Measurements from ENCODE around the gene BACH1. TPM values are rescaled to one million over a fixed set of nuclear protein-coding genes. Genes with fewer than 3 reads are reported as not detected.

The BACH1 gene
- polyA plus RNA-seq, 1 experiment = 72.2 TPM

DNA sequence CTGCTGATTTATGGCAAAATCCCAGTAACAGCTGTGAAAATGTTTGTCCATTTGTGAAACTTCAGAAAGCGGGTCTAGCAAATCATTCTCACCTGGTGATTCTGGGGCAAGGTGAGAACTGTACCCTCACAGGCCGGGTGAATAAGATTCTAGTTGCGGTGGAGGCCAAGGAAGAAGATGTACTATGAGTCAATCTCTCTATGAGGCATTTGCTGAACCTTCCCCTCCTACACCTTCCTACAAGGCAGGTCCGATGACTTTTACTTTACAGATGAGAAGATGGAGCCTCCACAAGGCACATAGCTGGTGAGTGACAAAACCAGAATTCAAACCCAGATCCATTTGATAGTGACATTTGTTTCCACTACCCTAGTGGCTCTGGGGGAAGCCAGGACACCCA is 72.7 kb downstream of the BACH1 start:
- ChIA-PET CTCF (interaction anchor here (0.6 to 5.9 kb wide), 16 partner anchors 10 to 296 kb away, joined by 3 to 88 read pairs (median 4); no protein-coding TSS in a partner anchor), POLR2A (no interaction called here)
- H3K4me3 ChIP-seq (ENCODE audit: low read depth, low read length) = no peak overlapping the region
- TF ChIP-seq, protein P1, sequence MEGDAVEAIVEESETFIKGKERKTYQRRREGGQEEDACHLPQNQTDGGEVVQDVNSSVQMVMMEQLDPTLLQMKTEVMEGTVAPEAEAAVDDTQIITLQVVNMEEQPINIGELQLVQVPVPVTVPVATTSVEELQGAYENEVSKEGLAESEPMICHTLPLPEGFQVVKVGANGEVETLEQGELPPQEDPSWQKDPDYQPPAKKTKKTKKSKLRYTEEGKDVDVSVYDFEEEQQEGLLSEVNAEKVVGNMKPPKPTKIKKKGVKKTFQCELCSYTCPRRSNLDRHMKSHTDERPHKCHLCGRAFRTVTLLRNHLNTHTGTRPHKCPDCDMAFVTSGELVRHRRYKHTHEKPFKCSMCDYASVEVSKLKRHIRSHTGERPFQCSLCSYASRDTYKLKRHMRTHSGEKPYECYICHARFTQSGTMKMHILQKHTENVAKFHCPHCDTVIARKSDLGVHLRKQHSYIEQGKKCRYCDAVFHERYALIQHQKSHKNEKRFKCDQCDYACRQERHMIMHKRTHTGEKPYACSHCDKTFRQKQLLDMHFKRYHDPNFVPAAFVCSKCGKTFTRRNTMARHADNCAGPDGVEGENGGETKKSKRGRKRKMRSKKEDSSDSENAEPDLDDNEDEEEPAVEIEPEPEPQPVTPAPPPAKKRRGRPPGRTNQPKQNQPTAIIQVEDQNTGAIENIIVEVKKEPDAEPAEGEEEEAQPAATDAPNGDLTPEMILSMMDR (IDR thresholded peaks at IDR 0.05; ENCODE audit: low read depth, low read length) = no peak
- no peaks in the 10 kb centered on the region for H3K9me3 ChIP-seq (ENCODE audit: control insufficient read depth, insufficient read depth, low read length)
- no peak for DNase-seq (ENCODE audit: low read depth, low spot score)
- H3K27me3 ChIP-seq (ENCODE audit: control insufficient read depth, insufficient read depth, low read length) = no peaks in the 10 kb centered on the region
- no peak overlapping the region for H3K27ac ChIP-seq (ENCODE audit: low read depth, low read length)

DNA sequence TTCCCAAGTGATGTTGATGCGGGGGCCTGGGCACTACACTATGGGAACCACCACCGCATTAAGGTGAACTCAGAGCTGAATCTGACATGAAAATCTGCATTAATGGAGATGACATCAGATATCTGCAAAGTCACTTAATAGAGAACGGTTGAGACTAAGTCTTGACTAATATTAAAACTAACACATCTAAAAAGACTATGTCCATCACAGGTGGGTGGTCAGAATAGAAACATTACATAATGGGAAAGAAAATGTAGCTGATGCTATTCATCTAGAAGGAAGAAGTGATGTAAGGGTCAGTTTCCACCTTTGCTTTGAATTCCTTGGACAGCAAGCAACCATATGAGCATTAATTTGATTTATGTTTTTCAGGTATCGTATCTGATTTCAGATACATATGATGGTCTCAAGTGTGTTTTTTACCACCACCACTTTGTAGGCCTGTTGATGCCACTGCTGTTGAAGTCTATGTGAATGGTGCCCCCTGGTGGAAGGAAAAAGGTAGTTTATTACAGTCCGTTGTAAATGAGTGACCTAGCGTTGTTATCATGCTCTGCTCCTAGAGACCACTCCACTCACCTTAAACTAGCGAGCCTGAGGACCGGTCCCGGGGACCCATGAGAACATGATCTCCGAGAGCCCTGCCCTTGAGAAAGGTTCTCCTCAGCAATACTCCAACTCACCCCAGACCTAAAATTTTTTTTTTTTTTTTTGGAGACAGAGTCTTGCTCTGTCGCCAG is 73.5 kb downstream of the BACH1 start:
- peak; percentile 66 for DNase-seq (ENCODE audit: low read depth, low spot score)
- TF ChIP-seq, protein P1 (IDR thresholded peaks at IDR 0.05; ENCODE audit: low read depth, low read length) = peak; percentile 70
- H3K4me3 ChIP-seq (ENCODE audit: low read depth, low read length) = no peak overlapping the region
- H3K27me3 ChIP-seq (ENCODE audit: control insufficient read depth, insufficient read depth, low read length) = no peaks in the 10 kb centered on the region
- H3K9me3 ChIP-seq (ENCODE audit: control insufficient read depth, insufficient read depth, low read length) = no peaks in the 10 kb centered on the region
- no peak overlapping the region for H3K27ac ChIP-seq (ENCODE audit: low read depth, low read length)
- ChIA-PET POLR2A (no interaction called here), CTCF (interaction anchor here (0.7 to 5.9 kb wide), 26 partner anchors 11 to 621 kb away, joined by 3 to 88 read pairs (median 5); no protein-coding TSS in a partner anchor)

DNA sequence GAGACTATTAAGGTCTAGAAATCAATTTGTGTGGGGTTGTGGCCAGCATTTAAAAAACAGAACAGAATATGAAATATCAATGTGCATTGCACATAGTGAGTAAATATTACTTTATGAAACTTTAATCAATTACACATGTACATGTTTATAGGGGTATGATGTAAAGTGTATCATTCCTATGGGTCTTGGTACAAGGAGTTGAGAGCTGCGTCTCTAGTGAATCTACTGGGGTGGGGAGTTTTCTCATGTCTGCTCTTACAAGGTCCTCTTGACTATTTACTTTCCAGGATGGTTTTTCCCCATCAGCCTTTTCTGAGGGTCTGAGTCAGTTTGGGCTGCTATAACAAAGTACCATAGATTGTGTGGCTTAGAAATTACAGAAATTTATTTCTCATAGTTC is 75.8 kb downstream of the BACH1 start:
- POLR2A ChIA-PET = no interaction called here
- Histone ChIP-seq H3K27me3 (ENCODE audit: control insufficient read depth, insufficient read depth, low read length) (no peaks in the 10 kb centered on the region), H3K27ac (ENCODE audit: low read depth, low read length) (no peak overlapping the region), H3K9me3 (ENCODE audit: control insufficient read depth, insufficient read depth, low read length) (peaks cover 1% of the 10 kb centered on the region; the same call in 1 of the 2 replicates), H3K4me3 (ENCODE audit: low read depth, low read length) (no peak overlapping the region)
- CTCF ChIA-PET = no interaction called here
- no peak for DNase-seq (ENCODE audit: low read depth, low spot score)
- TF ChIP-seq, protein P1 (IDR thresholded peaks at IDR 0.05; ENCODE audit: low read depth, low read length) = no peak

DNA sequence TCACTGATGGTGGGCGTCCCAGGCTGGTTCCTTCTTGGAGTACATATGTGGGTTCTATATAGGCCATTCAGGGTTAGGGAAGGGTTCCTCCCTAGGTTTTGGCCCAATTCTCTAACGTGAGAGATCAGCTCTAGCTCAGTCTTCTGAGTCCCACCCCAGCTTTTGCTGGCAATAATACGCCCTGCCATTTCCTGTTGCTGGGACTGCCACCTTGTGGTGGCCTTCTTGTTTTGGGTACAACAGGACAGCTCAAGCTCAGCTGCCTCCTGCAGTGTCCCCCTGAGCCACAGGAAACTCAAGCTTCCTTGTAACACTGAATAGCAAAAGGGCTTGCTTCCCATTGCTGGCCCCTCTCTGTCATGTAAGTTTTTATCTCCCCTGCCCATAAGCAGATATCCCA is 77.8 kb downstream of the BACH1 start:
- POLR2A ChIA-PET = no interaction called here
- no peak for DNase-seq (ENCODE audit: low read depth, low spot score)

DNA sequence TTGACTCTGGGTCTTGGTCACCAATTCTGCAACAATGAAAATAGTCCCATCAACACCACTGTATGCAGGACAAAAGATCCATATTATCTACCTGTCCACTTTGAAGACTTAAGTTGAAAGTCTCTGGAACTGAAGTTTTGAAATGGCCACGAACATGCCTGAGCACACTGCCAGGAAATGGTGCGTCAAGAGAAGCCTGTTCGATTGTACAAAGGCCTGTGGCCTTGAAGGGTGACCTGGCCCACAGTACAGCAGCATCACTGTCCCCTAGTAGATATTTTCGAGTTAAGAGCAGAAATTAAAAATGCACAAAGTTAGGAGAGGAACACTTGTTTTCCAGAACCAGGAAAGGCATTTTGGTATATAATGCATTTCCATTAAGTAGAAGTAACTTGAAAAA is 78.5 kb downstream of the BACH1 start:
- Histone ChIP-seq H3K27me3 (ENCODE audit: control insufficient read depth, insufficient read depth, low read length) (no peaks in the 10 kb centered on the region), H3K27ac (ENCODE audit: low read depth, low read length) (no peak overlapping the region), H3K9me3 (ENCODE audit: control insufficient read depth, insufficient read depth, low read length) (peaks cover 3% of the 10 kb centered on the region; the same call in 1 of the 2 replicates), H3K4me3 (ENCODE audit: low read depth, low read length) (no peak overlapping the region)
- ChIA-PET POLR2A (no interaction called here), CTCF (interaction anchor here (1.1 to 1.7 kb wide), 4 partner anchors 212 to 289 kb away, joined by 3 to 5 read pairs (median 4); no protein-coding TSS in a partner anchor)
- TF ChIP-seq, protein P1 (IDR thresholded peaks at IDR 0.05; ENCODE audit: low read depth, low read length) = no peak
- DNase-seq (ENCODE audit: low read depth, low spot score) = no peak

More for the DNA sequence above, 77.8 kb downstream of the BACH1 start:
- Histone ChIP-seq H3K4me3 (ENCODE audit: low read depth, low read length) (no peak overlapping the region), H3K27me3 (ENCODE audit: control insufficient read depth, insufficient read depth, low read length) (no peaks in the 10 kb centered on the region), H3K9me3 (ENCODE audit: control insufficient read depth, insufficient read depth, low read length) (peaks cover 3% of the 10 kb centered on the region; the same call in 1 of the 2 replicates), H3K27ac (ENCODE audit: low read depth, low read length) (no peak overlapping the region)
- TF ChIP-seq, protein P1 (IDR thresholded peaks at IDR 0.05; ENCODE audit: low read depth, low read length) = peak; percentile 36
- CTCF ChIA-PET = interaction anchor here (0.5 to 1.5 kb wide), 5 partner anchors 212 to 472 kb away, joined by 3 to 5 read pairs (median 5); no protein-coding TSS in a partner anchor
